ENCODE data around the gene GBA2. TPM values are rescaled to one million over a fixed set of nuclear protein-coding genes. Genes with fewer than 3 reads are reported as not detected.

The GBA2 gene
- polyA plus RNA-seq, 4 donors: 63.4 to 176 (median 136) TPM

- no peak for FAIRE-seq
- peaks cover 19 to 52% (median 31%) of the 10 kb centered on the region in 3 donors for H3K4me1 ChIP-seq (ENCODE audit: control insufficient read depth in 3 of 3, insufficient read depth in 2 of 3, low read depth in 1 of 3, low read length in 2 of 3)
Measured at GRCh38 chr9:35727676-35728040, 21.4 kb downstream of the GBA2 start.

GRCh38 chr9:35726931-35727330, 22.1 kb downstream of the GBA2 start:
- peak overlapping the region; percentile 67 to 87 (median 71) for H3K27ac ChIP-seq (ENCODE audit: low read depth in 1 of 3, low read length in 2 of 3)
- FAIRE-seq (no peak), DNase-seq (peak; percentile 28 to 51)
- H3K27me3 ChIP-seq (ENCODE audit: control insufficient read depth in 3 of 3, insufficient read depth in 3 of 3, low read length in 3 of 3): no peaks in the 10 kb centered on the region
- H3K4me1 ChIP-seq (ENCODE audit: control insufficient read depth in 3 of 3, insufficient read depth in 2 of 3, low read depth in 1 of 3, low read length in 2 of 3): peaks cover 19 to 52% (median 31%) of the 10 kb centered on the region in 3 donors
- no peaks in the 10 kb centered on the region for H3K9me3 ChIP-seq (ENCODE audit: control insufficient read depth in 2 of 2, insufficient read depth in 1 of 2, low read depth in 1 of 2, low read length in 1 of 2)
- peak overlapping the region in 1 of 3 donors; percentile 8 for H3K4me3 ChIP-seq (ENCODE audit: low read depth in 1 of 3, low read length in 3 of 3)
- peaks cover 9 to 57% (median 27%) of the 10 kb centered on the region in 3 donors for H3K36me3 ChIP-seq (ENCODE audit: control insufficient read depth in 3 of 3, insufficient read depth in 2 of 3, low read depth in 1 of 3, low read length in 3 of 3)
- 13 to 29% (median 27%) methylated on average over 3 of the region's 3 CpGs for WGBS, 3 donors

More at GRCh38 chr9:35727676-35728040, 21.4 kb downstream of the GBA2 start:
- Histone ChIP-seq H3K27ac (ENCODE audit: low read depth in 1 of 3, low read length in 2 of 3) (peak overlapping the region; percentile 67 to 87 (median 71)), H3K27me3 (ENCODE audit: control insufficient read depth in 3 of 3, insufficient read depth in 3 of 3, low read length in 3 of 3) (no peaks in the 10 kb centered on the region), H3K36me3 (ENCODE audit: control insufficient read depth in 3 of 3, insufficient read depth in 2 of 3, low read depth in 1 of 3, low read length in 3 of 3) (peaks cover 2 to 51% (median 24%) of the 10 kb centered on the region in 3 donors), H3K9me3 (ENCODE audit: control insufficient read depth in 2 of 2, insufficient read depth in 1 of 2, low read depth in 1 of 2, low read length in 1 of 2) (no peaks in the 10 kb centered on the region), H3K4me3 (ENCODE audit: low read depth in 1 of 3, low read length in 3 of 3) (no peak overlapping the region)
- no peak for DNase-seq
- 32 to 62% (median 46%) methylated on average over 5 of the region's 5 CpGs for WGBS, 3 donors

DNA sequence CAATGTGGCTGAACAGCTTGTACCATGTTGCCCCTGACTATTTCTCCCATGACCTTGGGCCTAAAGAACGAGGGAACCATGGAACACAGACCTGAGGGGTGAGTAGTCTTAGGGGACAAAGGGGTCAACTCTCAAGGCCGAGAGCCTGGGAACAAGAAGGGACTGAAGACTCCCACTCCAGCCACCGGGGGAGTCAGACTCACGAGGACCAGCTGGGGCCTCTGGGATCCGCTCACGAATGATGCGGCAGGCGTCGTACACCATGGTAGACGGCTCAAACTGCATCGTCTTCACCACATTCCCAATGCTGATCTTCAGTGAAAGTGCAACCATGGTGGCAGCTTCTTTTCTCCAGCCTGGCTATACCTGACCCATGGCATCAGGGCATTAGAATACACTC, 23.7 kb downstream of the GBA2 start:
- no peak for DNase-seq
- peaks cover 15 to 43% (median 30%) of the 10 kb centered on the region in 3 donors for H3K4me1 ChIP-seq (ENCODE audit: control insufficient read depth in 3 of 3, insufficient read depth in 2 of 3, low read depth in 1 of 3, low read length in 2 of 3)
- no peak for FAIRE-seq
- H3K4me3 ChIP-seq (ENCODE audit: low read depth in 1 of 3, low read length in 3 of 3): no peak overlapping the region
- 94 to 98% (median 95%) methylated on average over 11 of the region's 11 CpGs for WGBS, 3 donors
- H3K27me3 ChIP-seq (ENCODE audit: control insufficient read depth in 3 of 3, insufficient read depth in 3 of 3, low read length in 3 of 3): no peaks in the 10 kb centered on the region
- peaks cover 11 to 68% (median 34%) of the 10 kb centered on the region in 3 donors for H3K36me3 ChIP-seq (ENCODE audit: control insufficient read depth in 3 of 3, insufficient read depth in 2 of 3, low read depth in 1 of 3, low read length in 3 of 3)
- no peak overlapping the region for H3K27ac ChIP-seq (ENCODE audit: low read depth in 1 of 3, low read length in 2 of 3)
- no peaks in the 10 kb centered on the region for H3K9me3 ChIP-seq (ENCODE audit: control insufficient read depth in 2 of 2, insufficient read depth in 1 of 2, low read depth in 1 of 2, low read length in 1 of 2)

GRCh38 chr9:35723908-35724307, 25.1 kb downstream of the GBA2 start:
- Histone ChIP-seq H3K27ac (ENCODE audit: low read depth in 1 of 3, low read length in 2 of 3) (no peak overlapping the region), H3K4me1 (ENCODE audit: control insufficient read depth in 3 of 3, insufficient read depth in 2 of 3, low read depth in 1 of 3, low read length in 2 of 3) (peaks cover 9 to 29% (median 19%) of the 10 kb centered on the region in 3 donors), H3K9me3 (ENCODE audit: control insufficient read depth in 2 of 2, insufficient read depth in 1 of 2, low read depth in 1 of 2, low read length in 1 of 2) (no peaks in the 10 kb centered on the region), H3K4me3 (ENCODE audit: low read depth in 1 of 3, low read length in 3 of 3) (no peak overlapping the region), H3K36me3 (ENCODE audit: control insufficient read depth in 3 of 3, insufficient read depth in 2 of 3, low read depth in 1 of 3, low read length in 3 of 3) (peaks cover 24 to 80% (median 49%) of the 10 kb centered on the region in 3 donors), H3K27me3 (ENCODE audit: control insufficient read depth in 3 of 3, insufficient read depth in 3 of 3, low read length in 3 of 3) (no peaks in the 10 kb centered on the region)
- 90 to 97% (median 94%) methylated on average over 8 of the region's 8 CpGs for WGBS, 3 donors
- FAIRE-seq (no peak), DNase-seq (no peak)

DNA sequence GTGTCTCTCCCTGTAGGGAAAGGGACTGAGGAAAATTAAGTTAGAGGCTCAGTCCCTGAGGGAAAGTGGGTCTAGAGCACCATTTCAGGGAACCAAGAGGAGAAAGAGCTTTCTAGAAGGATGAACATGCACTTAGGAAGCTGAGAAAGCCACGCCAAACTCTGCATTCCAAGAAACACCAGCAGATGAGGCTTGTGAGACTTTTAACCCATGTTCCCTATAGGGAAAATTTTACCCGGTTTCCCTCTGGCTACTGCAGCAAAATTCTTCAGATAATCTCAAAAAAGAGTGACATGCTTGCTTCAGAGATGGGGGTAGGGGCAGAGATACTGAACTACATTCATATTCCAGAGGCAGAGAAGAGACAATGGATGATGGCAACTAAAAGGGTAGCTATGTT, 25.6 kb downstream of the GBA2 start:
- WGBS, 3 donors: 90 to 93% (median 93%) methylated on average over 2 of the region's 2 CpGs
- Histone ChIP-seq H3K36me3 (ENCODE audit: control insufficient read depth in 3 of 3, insufficient read depth in 2 of 3, low read depth in 1 of 3, low read length in 3 of 3) (peaks cover 26 to 81% (median 54%) of the 10 kb centered on the region in 3 donors), H3K9me3 (ENCODE audit: control insufficient read depth in 2 of 2, insufficient read depth in 1 of 2, low read depth in 1 of 2, low read length in 1 of 2) (no peaks in the 10 kb centered on the region), H3K4me1 (ENCODE audit: control insufficient read depth in 3 of 3, insufficient read depth in 2 of 3, low read depth in 1 of 3, low read length in 2 of 3) (peaks cover 9 to 25% (median 16%) of the 10 kb centered on the region in 3 donors), H3K27ac (ENCODE audit: low read depth in 1 of 3, low read length in 2 of 3) (no peak overlapping the region), H3K4me3 (ENCODE audit: low read depth in 1 of 3, low read length in 3 of 3) (no peak overlapping the region), H3K27me3 (ENCODE audit: control insufficient read depth in 3 of 3, insufficient read depth in 3 of 3, low read length in 3 of 3) (no peaks in the 10 kb centered on the region)
- FAIRE-seq (no peak), DNase-seq (no peak)

DNA sequence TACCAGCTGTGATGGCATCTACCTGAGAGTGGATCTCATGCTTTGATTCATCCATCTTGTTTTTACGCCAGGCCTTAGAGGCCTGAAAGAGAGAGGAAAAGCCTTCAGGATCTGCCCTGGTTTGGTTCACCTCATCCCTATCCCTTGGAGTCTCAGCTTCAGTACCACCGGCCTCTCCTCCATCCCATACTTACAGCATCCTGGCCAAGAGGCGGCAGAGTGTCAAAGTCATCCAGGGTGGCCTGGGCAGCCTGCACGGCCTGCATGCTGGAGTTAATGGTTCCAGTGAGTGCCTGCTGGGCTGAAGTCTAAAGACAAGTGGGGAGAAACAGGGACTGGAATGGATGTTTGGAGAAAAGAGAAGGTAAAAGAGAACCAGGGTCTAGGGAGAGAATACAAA, 29.5 kb downstream of the GBA2 start:
- Histone ChIP-seq H3K9me3 (ENCODE audit: control insufficient read depth in 2 of 2, insufficient read depth in 1 of 2, low read depth in 1 of 2, low read length in 1 of 2) (no peaks in the 10 kb centered on the region), H3K27ac (ENCODE audit: low read depth in 1 of 3, low read length in 2 of 3) (no peak overlapping the region), H3K4me3 (ENCODE audit: low read depth in 1 of 3, low read length in 3 of 3) (no peak overlapping the region), H3K27me3 (ENCODE audit: control insufficient read depth in 3 of 3, insufficient read depth in 3 of 3, low read length in 3 of 3) (no peaks in the 10 kb centered on the region), H3K36me3 (ENCODE audit: control insufficient read depth in 3 of 3, insufficient read depth in 2 of 3, low read depth in 1 of 3, low read length in 3 of 3) (peaks cover 51 to 88% (median 73%) of the 10 kb centered on the region in 3 donors), H3K4me1 (ENCODE audit: control insufficient read depth in 3 of 3, insufficient read depth in 2 of 3, low read depth in 1 of 3, low read length in 2 of 3) (no peaks in the 10 kb centered on the region)
- FAIRE-seq: no peak
- DNase-seq: no peak
- WGBS, 3 donors: 94 to 99% (median 97%) methylated on average over 4 of the region's 4 CpGs

GRCh38 chr9:35718721-35719511, 30.1 kb downstream of the GBA2 start:
- no peaks in the 10 kb centered on the region for H3K9me3 ChIP-seq (ENCODE audit: control insufficient read depth in 2 of 2, insufficient read depth in 1 of 2, low read depth in 1 of 2, low read length in 1 of 2)
- H3K36me3 ChIP-seq (ENCODE audit: control insufficient read depth in 3 of 3, insufficient read depth in 2 of 3, low read depth in 1 of 3, low read length in 3 of 3): peaks cover 53 to 88% (median 72%) of the 10 kb centered on the region in 3 donors
- H3K4me3 ChIP-seq (ENCODE audit: low read depth in 1 of 3, low read length in 3 of 3): no peak overlapping the region
- 84 to 91% (median 86%) methylated on average over 15 of the region's 15 CpGs for WGBS, 3 donors
- no peaks in the 10 kb centered on the region for H3K4me1 ChIP-seq (ENCODE audit: control insufficient read depth in 3 of 3, insufficient read depth in 2 of 3, low read depth in 1 of 3, low read length in 2 of 3)
- FAIRE-seq (no peak), DNase-seq (no peak)
- H3K27ac ChIP-seq (ENCODE audit: low read depth in 1 of 3, low read length in 2 of 3): no peak overlapping the region
- no peaks in the 10 kb centered on the region for H3K27me3 ChIP-seq (ENCODE audit: control insufficient read depth in 3 of 3, insufficient read depth in 3 of 3, low read length in 3 of 3)

- no peaks in the 10 kb centered on the region for H3K9me3 ChIP-seq (ENCODE audit: control insufficient read depth in 2 of 2, insufficient read depth in 1 of 2, low read depth in 1 of 2, low read length in 1 of 2)
- DNase-seq (no peak), FAIRE-seq (no peak)
- H3K27me3 ChIP-seq (ENCODE audit: control insufficient read depth in 3 of 3, insufficient read depth in 3 of 3, low read length in 3 of 3): no peaks in the 10 kb centered on the region
- 93 to 95% (median 93%) methylated on average over 14 of the region's 14 CpGs for WGBS, 3 donors
- H3K4me1 ChIP-seq (ENCODE audit: control insufficient read depth in 3 of 3, insufficient read depth in 2 of 3, low read depth in 1 of 3, low read length in 2 of 3): no peaks in the 10 kb centered on the region
- H3K4me3 ChIP-seq (ENCODE audit: low read depth in 1 of 3, low read length in 3 of 3): no peak overlapping the region
- H3K27ac ChIP-seq (ENCODE audit: low read depth in 1 of 3, low read length in 2 of 3): no peak overlapping the region
- peaks cover 50 to 88% (median 67%) of the 10 kb centered on the region in 3 donors for H3K36me3 ChIP-seq (ENCODE audit: control insufficient read depth in 3 of 3, insufficient read depth in 2 of 3, low read depth in 1 of 3, low read length in 3 of 3)
Measured at GRCh38 chr9:35717132-35717870, 31.7 kb downstream of the GBA2 start.

All from small intestine (tissue), 7 donors.